ENCODE measurements around the gene CEP112. TPM values are rescaled to one million over a fixed set of nuclear protein-coding genes. Genes with fewer than 3 reads are reported as not detected.

CEP112 gene
- total and polyA plus RNA-seq, 2 donors (not counting 1 experiment from before 2014, with no cell fraction given) = 5.4 to 6.4 TPM

- Histone ChIP-seq H2AFZ (ENCODE audit: low read length) (no peak overlapping the region), H3K27ac (ENCODE audit: insufficient read depth, low read length) (no peak overlapping the region), H3K27me3 (ENCODE audit: control insufficient read depth, insufficient read depth, low read length) (no peaks in the 10 kb centered on the region), H3K4me1 (ENCODE audit: control insufficient read depth, extremely low read depth, insufficient read depth, low read length) (no peaks in the 10 kb centered on the region), H3K4me2 (ENCODE audit: extremely low read depth, insufficient read depth, low read length) (no peak overlapping the region), H3K36me3 (ENCODE audit: control insufficient read depth, insufficient read depth, low read length) (no peaks in the 10 kb centered on the region), H3K9me3 (ENCODE audit: control insufficient read depth, insufficient read depth, low read depth, low read length) (no peaks in the 10 kb centered on the region), H3K9ac (ENCODE audit: insufficient read depth, low read length) (no peak overlapping the region), H3K79me2 (ENCODE audit: control insufficient read depth, insufficient read depth, low read length) (no peaks in the 10 kb centered on the region), H3K4me3 (replicated peaks in 1 of 4; ENCODE audit: control extremely low read depth in 1 of 4, insufficient read depth in 1 of 4, low read depth in 3 of 4, low read length in 4 of 4) (no peak overlapping the region), H4K20me1 (ENCODE audit: control insufficient read depth, extremely low read depth, insufficient read depth, low read length) (no peaks in the 10 kb centered on the region)
- no peak for DNase-seq (ENCODE audit: low read depth in 2 of 2)
- TF ChIP-seq, protein P1, sequence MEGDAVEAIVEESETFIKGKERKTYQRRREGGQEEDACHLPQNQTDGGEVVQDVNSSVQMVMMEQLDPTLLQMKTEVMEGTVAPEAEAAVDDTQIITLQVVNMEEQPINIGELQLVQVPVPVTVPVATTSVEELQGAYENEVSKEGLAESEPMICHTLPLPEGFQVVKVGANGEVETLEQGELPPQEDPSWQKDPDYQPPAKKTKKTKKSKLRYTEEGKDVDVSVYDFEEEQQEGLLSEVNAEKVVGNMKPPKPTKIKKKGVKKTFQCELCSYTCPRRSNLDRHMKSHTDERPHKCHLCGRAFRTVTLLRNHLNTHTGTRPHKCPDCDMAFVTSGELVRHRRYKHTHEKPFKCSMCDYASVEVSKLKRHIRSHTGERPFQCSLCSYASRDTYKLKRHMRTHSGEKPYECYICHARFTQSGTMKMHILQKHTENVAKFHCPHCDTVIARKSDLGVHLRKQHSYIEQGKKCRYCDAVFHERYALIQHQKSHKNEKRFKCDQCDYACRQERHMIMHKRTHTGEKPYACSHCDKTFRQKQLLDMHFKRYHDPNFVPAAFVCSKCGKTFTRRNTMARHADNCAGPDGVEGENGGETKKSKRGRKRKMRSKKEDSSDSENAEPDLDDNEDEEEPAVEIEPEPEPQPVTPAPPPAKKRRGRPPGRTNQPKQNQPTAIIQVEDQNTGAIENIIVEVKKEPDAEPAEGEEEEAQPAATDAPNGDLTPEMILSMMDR (conservative IDR thresholded peaks at IDR 0.05 in 1 of 2, IDR thresholded peaks at IDR 0.05 in 1 of 2; ENCODE audit: low read depth in 1 of 2, low read length in 2 of 2) = no peak
- no peak for TF ChIP-seq EZH2 (IDR thresholded peaks at IDR 0.05; ENCODE audit: low read length, missing control alignments)
Measured at GRCh38 chr17:65823713-65824112, 368.2 kb downstream of the CEP112 start.

DNA sequence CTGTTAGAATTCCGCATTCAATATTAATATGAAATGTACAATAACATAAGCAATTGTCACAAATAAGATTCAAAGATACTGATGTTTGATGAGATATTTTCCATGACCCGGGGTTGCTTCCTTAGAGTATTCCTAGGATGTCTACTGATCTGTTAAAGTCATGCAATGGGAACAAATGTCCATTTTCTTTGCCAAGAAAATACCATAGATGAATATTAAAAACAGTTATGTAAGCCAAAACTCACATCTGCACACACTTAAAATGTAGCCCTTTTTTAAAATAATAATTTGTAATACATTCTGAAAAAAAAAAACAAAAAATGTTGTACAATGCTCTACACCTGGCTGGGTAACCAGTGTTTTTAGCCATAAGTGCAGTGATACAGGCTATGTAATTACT, 371.1 kb downstream of the CEP112 start:
- DNase-seq (ENCODE audit: low read depth in 2 of 2) = no peak
- H3K4me1 ChIP-seq (ENCODE audit: control insufficient read depth, extremely low read depth, insufficient read depth, low read length) = no peaks in the 10 kb centered on the region
- no peaks in the 10 kb centered on the region for H3K79me2 ChIP-seq (ENCODE audit: control insufficient read depth, insufficient read depth, low read length)
- H3K4me2 ChIP-seq (ENCODE audit: extremely low read depth, insufficient read depth, low read length) = no peak overlapping the region
- H2AFZ ChIP-seq (ENCODE audit: low read length) = no peak overlapping the region
- H3K27ac ChIP-seq (ENCODE audit: insufficient read depth, low read length) = no peak overlapping the region
- no peak overlapping the region for H3K4me3 ChIP-seq (replicated peaks in 1 of 4; ENCODE audit: control extremely low read depth in 1 of 4, insufficient read depth in 1 of 4, low read depth in 3 of 4, low read length in 4 of 4)
- no peaks in the 10 kb centered on the region for H3K36me3 ChIP-seq (ENCODE audit: control insufficient read depth, insufficient read depth, low read length)
- TF ChIP-seq, protein P1 (conservative IDR thresholded peaks at IDR 0.05 in 1 of 2, IDR thresholded peaks at IDR 0.05 in 1 of 2; ENCODE audit: low read depth in 1 of 2, low read length in 2 of 2) = no peak
- TF ChIP-seq EZH2 (IDR thresholded peaks at IDR 0.05; ENCODE audit: low read length, missing control alignments) = no peak
- no peak overlapping the region for H3K9ac ChIP-seq (ENCODE audit: insufficient read depth, low read length)
- H3K27me3 ChIP-seq (ENCODE audit: control insufficient read depth, insufficient read depth, low read length) = no peaks in the 10 kb centered on the region
- no peaks in the 10 kb centered on the region for H4K20me1 ChIP-seq (ENCODE audit: control insufficient read depth, extremely low read depth, insufficient read depth, low read length)
- no peaks in the 10 kb centered on the region for H3K9me3 ChIP-seq (ENCODE audit: control insufficient read depth, insufficient read depth, low read depth, low read length)

DNA sequence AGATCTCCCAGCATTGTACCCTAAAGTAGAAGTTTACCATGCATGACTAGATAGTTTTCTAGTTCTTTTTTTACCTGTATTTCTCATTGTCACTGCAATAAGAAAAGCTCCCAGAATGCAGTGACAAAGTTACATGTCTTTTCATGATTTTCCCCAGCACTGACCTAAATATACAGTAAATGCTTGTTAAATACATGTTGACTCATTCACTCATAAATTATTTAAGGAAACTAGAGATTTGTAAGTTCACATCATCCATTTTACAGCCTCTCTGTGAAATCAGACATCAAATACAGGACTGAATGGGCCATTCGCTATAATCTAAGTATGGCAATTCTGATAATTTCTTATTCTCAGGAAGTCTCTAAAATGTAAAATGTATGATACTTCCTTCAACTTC, 371.6 kb downstream of the CEP112 start:
- no peak overlapping the region for H3K4me2 ChIP-seq (ENCODE audit: extremely low read depth, insufficient read depth, low read length)
- no peak overlapping the region for H3K9ac ChIP-seq (ENCODE audit: insufficient read depth, low read length)
- no peak overlapping the region for H3K27ac ChIP-seq (ENCODE audit: insufficient read depth, low read length)
- no peak for DNase-seq (ENCODE audit: low read depth in 2 of 2)
- H3K79me2 ChIP-seq (ENCODE audit: control insufficient read depth, insufficient read depth, low read length) = no peaks in the 10 kb centered on the region
- TF ChIP-seq, protein P1 (conservative IDR thresholded peaks at IDR 0.05 in 1 of 2, IDR thresholded peaks at IDR 0.05 in 1 of 2; ENCODE audit: low read depth in 1 of 2, low read length in 2 of 2) = no peak
- no peak for TF ChIP-seq EZH2 (IDR thresholded peaks at IDR 0.05; ENCODE audit: low read length, missing control alignments)
- H2AFZ ChIP-seq (ENCODE audit: low read length) = no peak overlapping the region
- H3K4me1 ChIP-seq (ENCODE audit: control insufficient read depth, extremely low read depth, insufficient read depth, low read length) = no peaks in the 10 kb centered on the region
- H3K9me3 ChIP-seq (ENCODE audit: control insufficient read depth, insufficient read depth, low read depth, low read length) = no peaks in the 10 kb centered on the region
- H4K20me1 ChIP-seq (ENCODE audit: control insufficient read depth, extremely low read depth, insufficient read depth, low read length) = no peaks in the 10 kb centered on the region
- no peaks in the 10 kb centered on the region for H3K36me3 ChIP-seq (ENCODE audit: control insufficient read depth, insufficient read depth, low read length)
- H3K4me3 ChIP-seq (replicated peaks in 1 of 4; ENCODE audit: control extremely low read depth in 1 of 4, insufficient read depth in 1 of 4, low read depth in 3 of 4, low read length in 4 of 4) = no peak overlapping the region
- H3K27me3 ChIP-seq (ENCODE audit: control insufficient read depth, insufficient read depth, low read length) = no peaks in the 10 kb centered on the region

Data from fibroblast of lung (primary cell).